Bronchial epithelial cell (primary cell): ENCODE results near the gene ANKRD44. TPM values are rescaled to one million over a fixed set of nuclear protein-coding genes. Genes with fewer than 3 reads are reported as not detected.

Experiments
- DNase-seq: peaks from one replicate; pipeline ENCODE4 v3.0.0-alpha.2; 2010; ENCODE audit warnings: low read depth
- FAIRE-seq: peaks from 2 replicates; lab custom pipeline; 2011; peaks lifted over from hg19 to GRCh38; lab: Jason Lieb, UNC
- H3K27me3 ChIP-seq: 2 replicates; pipeline ENCODE4 v1.5.1; 2011; ENCODE audit warnings: low read length; ENCODE audit not compliant: control insufficient read depth, insufficient read depth
- H3K36me3 ChIP-seq: 2 replicates; pipeline ENCODE4 v1.5.1; 2011; ENCODE audit warnings: low read length; ENCODE audit not compliant: control insufficient read depth, insufficient read depth
- H3K4me3 ChIP-seq: 2 replicates; pipeline ENCODE4 v1.5.1; 2011; ENCODE audit warnings: mild to moderate bottlenecking, low read depth, low read length, control low read depth
- total RNA-seq: library from RNA; depleted of rRNA; stranded (reverse); fragments of >200 nt; gene quantifications from 2 replicates; pipeline ENCODE4 v1.2.1, GENCODE V29; 2014
- TF ChIP-seq, protein P1 (sequence below): IDR thresholded peaks from 2 replicates; pipeline ENCODE4 v1.5.1; 2011; ENCODE audit warnings: mild to moderate bottlenecking, moderate library complexity, low read length, control low read depth, inconsistent platforms; ENCODE audit not compliant: insufficient read depth, severe bottlenecking

Gene ANKRD44
- total RNA-seq, 1 donor from 2014 or later: 0.26 TPM

DNA sequence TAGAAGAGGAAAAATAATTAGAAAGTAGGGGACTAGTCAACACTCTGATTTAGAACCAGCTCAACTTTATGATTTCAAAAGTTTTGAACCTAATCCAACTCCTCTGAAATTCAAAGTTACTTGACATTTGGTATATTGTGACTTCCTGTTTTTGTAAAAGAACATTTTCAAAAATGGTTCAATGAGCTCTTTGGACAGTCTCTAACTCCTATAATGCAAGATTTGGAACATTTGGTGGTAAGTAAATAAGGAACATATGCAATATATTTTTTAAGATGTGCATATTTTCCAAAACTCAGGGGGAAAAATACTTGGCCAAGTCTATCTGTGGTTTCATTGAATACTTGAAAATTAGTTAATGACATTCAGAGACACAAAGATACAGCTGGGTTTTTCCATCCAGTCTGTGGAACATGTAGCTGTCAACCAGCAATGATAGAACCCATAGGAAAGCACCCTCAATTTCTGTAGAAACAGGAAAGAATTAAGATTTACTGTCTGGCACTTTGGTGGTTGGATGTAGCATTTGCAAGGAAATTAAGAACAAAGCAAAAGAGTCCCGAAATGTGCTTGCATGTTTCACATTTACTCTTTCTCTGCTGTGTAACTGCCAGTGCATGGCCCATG, 17.0 kb upstream of the ANKRD44 start:
- DNase-seq (no peak), FAIRE-seq (no peak)
- H3K27me3 ChIP-seq: peaks cover 2% of the 10 kb centered on the region
- TF ChIP-seq, protein P1, sequence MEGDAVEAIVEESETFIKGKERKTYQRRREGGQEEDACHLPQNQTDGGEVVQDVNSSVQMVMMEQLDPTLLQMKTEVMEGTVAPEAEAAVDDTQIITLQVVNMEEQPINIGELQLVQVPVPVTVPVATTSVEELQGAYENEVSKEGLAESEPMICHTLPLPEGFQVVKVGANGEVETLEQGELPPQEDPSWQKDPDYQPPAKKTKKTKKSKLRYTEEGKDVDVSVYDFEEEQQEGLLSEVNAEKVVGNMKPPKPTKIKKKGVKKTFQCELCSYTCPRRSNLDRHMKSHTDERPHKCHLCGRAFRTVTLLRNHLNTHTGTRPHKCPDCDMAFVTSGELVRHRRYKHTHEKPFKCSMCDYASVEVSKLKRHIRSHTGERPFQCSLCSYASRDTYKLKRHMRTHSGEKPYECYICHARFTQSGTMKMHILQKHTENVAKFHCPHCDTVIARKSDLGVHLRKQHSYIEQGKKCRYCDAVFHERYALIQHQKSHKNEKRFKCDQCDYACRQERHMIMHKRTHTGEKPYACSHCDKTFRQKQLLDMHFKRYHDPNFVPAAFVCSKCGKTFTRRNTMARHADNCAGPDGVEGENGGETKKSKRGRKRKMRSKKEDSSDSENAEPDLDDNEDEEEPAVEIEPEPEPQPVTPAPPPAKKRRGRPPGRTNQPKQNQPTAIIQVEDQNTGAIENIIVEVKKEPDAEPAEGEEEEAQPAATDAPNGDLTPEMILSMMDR: no peak
- no peaks in the 10 kb centered on the region for H3K36me3 ChIP-seq
- no peak overlapping the region for H3K4me3 ChIP-seq

DNA sequence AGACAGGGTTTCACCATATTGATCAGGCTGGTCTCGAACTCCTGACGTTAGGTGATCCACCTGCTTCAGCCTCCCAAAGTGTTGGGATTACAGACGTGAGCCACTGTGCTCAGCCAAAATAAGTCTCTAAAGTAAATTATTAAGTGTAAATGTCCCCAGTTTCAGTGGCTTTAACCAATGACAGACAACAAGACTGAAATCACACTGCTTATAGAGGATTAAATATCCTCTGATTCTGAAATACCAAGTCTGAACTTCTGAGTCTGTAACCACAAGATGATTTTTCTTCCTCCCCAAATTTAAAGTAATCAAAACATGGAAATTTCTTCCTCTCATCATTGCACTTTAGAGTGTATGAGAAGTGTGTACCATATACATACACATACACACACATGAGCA, 16.5 kb upstream of the ANKRD44 start:
- no peak for DNase-seq
- no peak overlapping the region for H3K4me3 ChIP-seq
- FAIRE-seq: no peak
- TF ChIP-seq, protein P1: no peak
- H3K36me3 ChIP-seq: no peaks in the 10 kb centered on the region
- H3K27me3 ChIP-seq: peaks cover 2% of the 10 kb centered on the region

DNA sequence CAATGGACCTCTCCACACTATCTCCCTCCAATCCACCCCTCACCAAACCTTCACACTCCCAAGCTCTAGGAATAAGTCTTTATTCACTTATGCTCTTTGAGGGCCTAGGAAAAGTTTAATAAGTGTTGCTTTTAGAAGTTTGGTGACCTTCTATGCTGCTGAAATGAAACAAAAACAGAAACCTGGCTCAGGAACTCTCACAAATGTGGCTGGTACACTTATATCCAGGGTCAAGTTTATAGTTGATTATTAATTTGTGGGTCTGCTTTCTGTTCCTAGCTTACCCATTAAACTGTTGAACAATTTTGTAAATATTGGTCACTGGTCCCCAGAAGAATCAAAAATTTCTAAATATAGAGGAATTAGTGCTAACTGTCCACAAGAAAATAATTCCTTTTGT, 14.2 kb upstream of the ANKRD44 start:
- peaks cover 2% of the 10 kb centered on the region for H3K27me3 ChIP-seq
- no peaks in the 10 kb centered on the region for H3K36me3 ChIP-seq
- no peak for DNase-seq
- FAIRE-seq: no peak
- TF ChIP-seq, protein P1: no peak
- no peak overlapping the region for H3K4me3 ChIP-seq

DNA sequence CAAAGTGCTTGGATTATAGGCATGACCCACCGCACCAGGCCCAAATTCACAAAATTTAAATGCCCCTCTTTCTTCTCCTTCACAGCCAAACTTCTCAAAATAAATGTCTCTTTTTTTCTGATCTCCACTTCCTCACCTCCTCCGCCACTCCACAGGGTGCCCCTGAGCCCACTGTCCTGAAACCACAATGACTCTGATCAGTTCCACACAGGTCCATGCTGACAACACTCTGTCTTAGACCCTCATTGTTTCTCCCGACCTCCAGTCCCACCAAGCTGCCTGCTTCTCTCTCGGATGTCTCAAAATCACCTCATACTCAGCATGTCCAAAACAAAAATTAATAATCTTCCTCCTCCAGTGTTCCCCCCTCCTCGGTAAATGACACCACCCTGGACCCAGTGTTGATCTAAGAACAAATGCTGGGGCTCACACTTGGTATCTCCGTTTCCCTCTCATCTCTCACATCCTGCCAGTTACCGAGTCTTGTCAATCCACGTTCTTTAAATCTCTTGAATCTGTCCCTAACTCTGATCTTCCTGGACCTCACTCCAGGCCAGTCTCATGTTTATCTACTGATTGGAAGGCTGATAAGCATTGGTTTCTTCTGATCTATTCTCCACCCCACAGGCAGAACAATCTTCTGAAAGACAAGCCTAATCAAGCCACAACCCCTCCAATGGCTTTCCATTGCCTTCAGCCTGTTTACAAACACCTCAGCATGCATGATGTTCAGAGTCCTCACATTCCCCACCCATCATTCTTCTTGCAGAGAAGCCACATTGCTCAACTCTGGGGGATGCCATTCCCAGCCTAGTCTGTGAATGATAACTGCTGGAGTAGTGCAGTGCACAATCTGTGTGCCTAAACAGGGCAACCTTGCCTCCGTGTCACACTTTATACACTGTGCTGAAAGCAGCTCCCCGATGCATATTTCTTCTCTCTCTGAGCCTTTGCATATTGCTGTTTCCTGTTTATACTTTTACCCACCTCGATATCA, 12.4 kb upstream of the ANKRD44 start:
- no peaks in the 10 kb centered on the region for H3K36me3 ChIP-seq
- H3K27me3 ChIP-seq: peaks cover 2% of the 10 kb centered on the region
- H3K4me3 ChIP-seq: no peak overlapping the region
- FAIRE-seq: no peak
- TF ChIP-seq, protein P1: no peak
- no peak for DNase-seq

DNA sequence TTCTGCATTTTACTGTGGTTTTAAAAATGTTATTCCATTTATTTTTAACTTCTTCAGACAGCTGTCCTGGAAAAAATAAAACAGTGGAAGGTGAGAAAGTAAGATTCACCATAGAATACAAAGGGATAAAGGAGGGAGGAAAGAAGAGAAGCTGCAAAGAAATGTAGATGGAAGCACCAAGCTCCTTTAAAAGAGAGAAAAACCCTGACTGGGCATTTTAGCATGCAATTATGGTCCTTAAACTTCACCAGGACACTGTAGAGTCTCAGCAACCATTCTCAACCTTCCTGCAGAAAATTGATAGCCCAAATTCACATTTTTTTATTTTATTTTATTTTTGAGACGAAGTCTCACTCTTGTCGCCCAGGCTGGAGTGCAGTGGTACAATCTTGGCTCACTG, 11.6 kb upstream of the ANKRD44 start:
- DNase-seq: no peak
- H3K27me3 ChIP-seq: peaks cover 2% of the 10 kb centered on the region
- H3K4me3 ChIP-seq: no peak overlapping the region
- no peak for FAIRE-seq
- TF ChIP-seq, protein P1: no peak
- H3K36me3 ChIP-seq: no peaks in the 10 kb centered on the region
